ENCODE measurements around the gene MUC20. TPM values are rescaled to one million over a fixed set of nuclear protein-coding genes. Genes with fewer than 3 reads are reported as not detected.
A peak's percentile ranks its signal among the peaks of the same experiment; 100 is the strongest.

Gene MUC20
- total and polyA plus RNA-seq, 2 of the 13 experiments (the other 11 are each of a cell fraction or from before 2014, with no cell fraction given): 0.24 to 0.83 TPM

DNA sequence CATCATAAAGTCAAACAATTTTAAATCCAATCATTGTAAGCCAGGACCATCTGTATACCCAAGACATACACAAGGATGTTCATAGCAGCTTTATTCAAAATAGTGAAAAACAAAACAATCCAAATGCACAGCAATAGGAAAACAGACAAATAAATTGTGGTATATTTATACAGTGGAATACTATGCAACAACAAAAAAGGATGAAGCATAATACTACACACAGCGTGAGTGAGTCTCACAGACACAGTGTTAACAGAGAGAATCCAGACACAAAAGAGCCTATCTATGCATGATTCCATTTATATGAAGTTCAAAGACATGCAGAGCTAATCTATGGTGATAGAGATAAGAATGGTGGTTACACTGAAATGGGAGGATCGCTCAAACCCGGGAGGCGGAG lies 5.6 kb upstream of the MUC20 start (continued):
- TF ChIP-seq, protein P1, sequence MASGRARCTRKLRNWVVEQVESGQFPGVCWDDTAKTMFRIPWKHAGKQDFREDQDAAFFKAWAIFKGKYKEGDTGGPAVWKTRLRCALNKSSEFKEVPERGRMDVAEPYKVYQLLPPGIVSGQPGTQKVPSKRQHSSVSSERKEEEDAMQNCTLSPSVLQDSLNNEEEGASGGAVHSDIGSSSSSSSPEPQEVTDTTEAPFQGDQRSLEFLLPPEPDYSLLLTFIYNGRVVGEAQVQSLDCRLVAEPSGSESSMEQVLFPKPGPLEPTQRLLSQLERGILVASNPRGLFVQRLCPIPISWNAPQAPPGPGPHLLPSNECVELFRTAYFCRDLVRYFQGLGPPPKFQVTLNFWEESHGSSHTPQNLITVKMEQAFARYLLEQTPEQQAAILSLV (CRISPR knock-in tag; IDR thresholded peaks at IDR 0.05; ENCODE audit: borderline replicate concordance): no peak

DNA sequence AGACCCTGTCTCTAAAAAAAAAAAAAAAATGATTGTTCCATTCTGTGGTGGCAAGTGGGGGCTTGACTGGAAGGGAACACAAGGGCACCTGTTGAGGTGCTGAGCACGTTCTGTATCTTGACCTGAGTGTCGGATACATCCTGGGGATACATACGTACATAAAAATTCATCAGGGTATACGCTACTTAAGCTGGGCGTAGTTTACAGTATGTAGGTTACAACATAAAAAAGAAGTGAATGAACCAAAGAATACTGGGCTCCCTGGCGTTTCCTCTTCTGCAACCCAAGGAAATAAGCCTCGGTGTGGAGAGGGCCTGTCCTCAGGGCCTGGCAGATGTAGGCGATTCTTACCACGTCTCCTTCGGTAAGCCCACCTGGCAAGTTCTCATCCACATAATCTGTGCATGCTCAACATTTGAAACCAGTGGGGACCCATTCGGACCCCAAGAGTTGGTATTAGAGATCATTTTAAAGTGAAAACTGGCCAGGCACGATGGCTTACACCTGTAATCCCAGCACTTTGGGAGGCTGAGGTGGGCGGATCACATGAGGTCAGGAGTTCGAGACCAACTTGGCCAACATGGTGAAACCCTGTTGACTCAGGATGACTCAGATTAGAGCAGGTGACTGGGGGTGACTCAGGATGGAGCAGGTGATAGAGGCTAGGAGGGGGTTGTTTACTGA lies 5.1 kb upstream of the MUC20 start:
- no TSS peak for BruUV-seq (replicated peaks)
- WGBS (ENCODE audit: low lambda C conversion rate): 64% methylated on average over 14 of the region's 14 CpGs
- TF ChIP-seq ZNF773 (CRISPR knock-in tag; IDR thresholded peaks at IDR 0.05; ENCODE audit: borderline replicate concordance) (no peak), ZKSCAN1 (IDR thresholded peaks at IDR 0.05; ENCODE audit: low read length) (no peak), ZNF253 (CRISPR knock-in tag; IDR thresholded peaks at IDR 0.05; ENCODE audit: borderline replicate concordance) (no peak), ZNF337 (CRISPR knock-in tag; IDR thresholded peaks at IDR 0.05; ENCODE audit: borderline replicate concordance, low read depth) (no peak), ZNF569 (CRISPR knock-in tag; IDR thresholded peaks at IDR 0.05; ENCODE audit: borderline replicate concordance) (no peak), NR2F6 (IDR thresholded peaks at IDR 0.05) (no peak), NR2F6 (CRISPR knock-in tag; IDR thresholded peaks at IDR 0.05) (0 out of 2 replicates have a peak, but pooled peaks have one; percentile 12), ZNF614 (CRISPR knock-in tag; IDR thresholded peaks at IDR 0.05; ENCODE audit: borderline replicate concordance) (no peak), FOXM1 (CRISPR knock-in tag; IDR thresholded peaks at IDR 0.05) (no peak), TOE1 (CRISPR knock-in tag; IDR thresholded peaks at IDR 0.05) (no peak), FOXA3 (CRISPR knock-in tag; IDR thresholded peaks at IDR 0.05) (peak; percentile 78), YY1 (IDR thresholded peaks at IDR 0.05; ENCODE audit: insufficient read depth, insufficient replicate concordance, low read depth, low read length) (no peak)
- TF ChIP-seq, protein P2, sequence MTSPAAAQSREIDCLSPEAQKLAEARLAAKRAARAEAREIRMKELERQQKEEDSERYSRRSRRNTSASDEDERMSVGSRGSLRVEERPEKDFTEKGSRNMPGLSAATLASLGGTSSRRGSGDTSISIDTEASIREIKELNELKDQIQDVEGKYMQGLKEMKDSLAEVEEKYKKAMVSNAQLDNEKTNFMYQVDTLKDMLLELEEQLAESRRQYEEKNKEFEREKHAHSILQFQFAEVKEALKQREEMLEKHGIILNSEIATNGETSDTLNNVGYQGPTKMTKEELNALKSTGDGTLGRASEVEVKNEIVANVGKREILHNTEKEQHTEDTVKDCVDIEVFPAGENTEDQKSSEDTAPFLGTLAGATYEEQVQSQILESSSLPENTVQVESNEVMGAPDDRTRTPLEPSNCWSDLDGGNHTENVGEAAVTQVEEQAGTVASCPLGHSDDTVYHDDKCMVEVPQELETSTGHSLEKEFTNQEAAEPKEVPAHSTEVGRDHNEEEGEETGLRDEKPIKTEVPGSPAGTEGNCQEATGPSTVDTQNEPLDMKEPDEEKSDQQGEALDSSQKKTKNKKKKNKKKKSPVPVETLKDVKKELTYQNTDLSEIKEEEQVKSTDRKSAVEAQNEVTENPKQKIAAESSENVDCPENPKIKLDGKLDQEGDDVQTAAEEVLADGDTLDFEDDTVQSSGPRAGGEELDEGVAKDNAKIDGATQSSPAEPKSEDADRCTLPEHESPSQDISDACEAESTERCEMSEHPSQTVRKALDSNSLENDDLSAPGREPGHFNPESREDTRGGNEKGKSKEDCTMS (CRISPR knock-in tag; conservative IDR thresholded peaks at IDR 0.05): no peak
- TF ChIP-seq, protein P3, sequence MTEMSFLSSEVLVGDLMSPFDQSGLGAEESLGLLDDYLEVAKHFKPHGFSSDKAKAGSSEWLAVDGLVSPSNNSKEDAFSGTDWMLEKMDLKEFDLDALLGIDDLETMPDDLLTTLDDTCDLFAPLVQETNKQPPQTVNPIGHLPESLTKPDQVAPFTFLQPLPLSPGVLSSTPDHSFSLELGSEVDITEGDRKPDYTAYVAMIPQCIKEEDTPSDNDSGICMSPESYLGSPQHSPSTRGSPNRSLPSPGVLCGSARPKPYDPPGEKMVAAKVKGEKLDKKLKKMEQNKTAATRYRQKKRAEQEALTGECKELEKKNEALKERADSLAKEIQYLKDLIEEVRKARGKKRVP (CRISPR knock-in tag; IDR thresholded peaks at IDR 0.05): 0 out of 4 replicates have a peak, but pooled peaks of 1 of the 2 experiments have one; percentile 22
- TF ChIP-seq, protein P4, sequence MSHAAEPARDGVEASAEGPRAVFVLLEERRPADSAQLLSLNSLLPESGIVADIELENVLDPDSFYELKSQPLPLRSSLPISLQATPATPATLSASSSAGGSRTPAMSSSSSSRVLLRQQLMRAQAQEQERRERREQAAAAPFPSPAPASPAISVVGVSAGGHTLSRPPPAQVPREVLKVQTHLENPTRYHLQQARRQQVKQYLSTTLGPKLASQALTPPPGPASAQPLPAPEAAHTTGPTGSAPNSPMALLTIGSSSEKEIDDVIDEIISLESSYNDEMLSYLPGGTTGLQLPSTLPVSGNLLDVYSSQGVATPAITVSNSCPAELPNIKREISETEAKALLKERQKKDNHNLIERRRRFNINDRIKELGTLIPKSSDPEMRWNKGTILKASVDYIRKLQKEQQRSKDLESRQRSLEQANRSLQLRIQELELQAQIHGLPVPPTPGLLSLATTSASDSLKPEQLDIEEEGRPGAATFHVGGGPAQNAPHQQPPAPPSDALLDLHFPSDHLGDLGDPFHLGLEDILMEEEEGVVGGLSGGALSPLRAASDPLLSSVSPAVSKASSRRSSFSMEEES (CRISPR knock-in tag; IDR thresholded peaks at IDR 0.05): peak; percentile 93

More for the DNA sequence above, 5.1 kb upstream of the MUC20 start:
- CTCF ChIA-PET (ENCODE audit: low intra/inter-chr PET ratio, low total read pairs): no interaction called here
- in situ Hi-C loops (cut with HindIII; ENCODE audit: extremely low pct_ligation_motif_present, low pct_unique_long_range_greater_than_20kb): no loop called here
- intact Hi-C loops (cut with micrococcal nuclease; ENCODE audit: unreplicated experiment): no loop called here
- Histone ChIP-seq H3K4me3 (replicated peaks in 1 of 3; ENCODE audit: insufficient read depth in 1 of 3, low read depth in 2 of 3, low read length in 3 of 3) (no peak overlapping the region), H2AFZ (ENCODE audit: low read length) (no peak overlapping the region), H3K27me3 (ENCODE audit: control insufficient read depth in 1 of 2, insufficient read depth in 2 of 2, low read length in 2 of 2) (no peaks in the 10 kb centered on the region; a peak in 1 of 5 replicates), H3K9me3 (ENCODE audit: low read length) (no peaks in the 10 kb centered on the region), H3K4me1 (ENCODE audit: insufficient read depth, low read length) (peaks cover 36% of the 10 kb centered on the region), H3K79me2 (ENCODE audit: insufficient read depth, low read length) (no peaks in the 10 kb centered on the region), H3K36me3 (replicated peaks in 1 of 2; ENCODE audit: control insufficient read depth in 1 of 2, insufficient read depth in 2 of 2, low read length in 2 of 2) (no peaks in the 10 kb centered on the region), H3K27ac (ENCODE audit: extremely low read length, insufficient read depth, low read length) (no peak overlapping the region), H3K4me2 (ENCODE audit: low read depth, low read length) (no peak overlapping the region), H4K20me1 (ENCODE audit: insufficient read depth, low read length) (no peaks in the 10 kb centered on the region), H3K9ac (ENCODE audit: insufficient read depth, low read depth, low read length) (no peak overlapping the region)
- FAIRE-seq: no peak
- POLR2A ChIA-PET: no interaction called here
- DNase-seq (ENCODE audit: low spot score): peak; percentile 48
- ATAC-seq: no peak; the same call in 2 of the 3 replicates

All from HepG2 (cell line).